Limb (tissue), 2 donors: ENCODE results near the gene ZNF385D.

Experiments
- DNase-seq, 2 donors: peaks; one replicate each; pipeline ENCODE4 v3.0.0-alpha.2; 2016; ENCODE audit errors: extremely low spot score in 2 of 2

The ZNF385D gene

DNA sequence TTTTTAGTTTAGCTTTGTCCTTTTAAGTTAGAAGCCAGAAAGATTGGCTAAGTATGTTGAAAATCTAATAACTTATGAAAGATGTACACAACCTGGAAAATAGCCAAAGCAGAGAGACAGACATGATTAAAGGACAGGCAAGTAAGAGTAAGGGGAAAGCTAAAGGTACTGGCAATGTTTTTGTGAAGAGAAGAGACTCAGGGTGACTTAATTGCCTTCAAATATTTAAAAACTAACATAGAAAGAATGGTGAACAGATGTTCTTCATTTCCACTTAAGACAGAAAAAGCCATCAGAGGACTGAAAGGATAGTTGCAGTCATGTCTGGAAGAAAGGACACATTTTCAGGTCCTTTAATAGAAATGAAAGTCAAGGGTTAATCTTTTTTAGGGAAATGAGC is 68.8 kb downstream of the ZNF385D start:
- no peak for DNase-seq

DNA sequence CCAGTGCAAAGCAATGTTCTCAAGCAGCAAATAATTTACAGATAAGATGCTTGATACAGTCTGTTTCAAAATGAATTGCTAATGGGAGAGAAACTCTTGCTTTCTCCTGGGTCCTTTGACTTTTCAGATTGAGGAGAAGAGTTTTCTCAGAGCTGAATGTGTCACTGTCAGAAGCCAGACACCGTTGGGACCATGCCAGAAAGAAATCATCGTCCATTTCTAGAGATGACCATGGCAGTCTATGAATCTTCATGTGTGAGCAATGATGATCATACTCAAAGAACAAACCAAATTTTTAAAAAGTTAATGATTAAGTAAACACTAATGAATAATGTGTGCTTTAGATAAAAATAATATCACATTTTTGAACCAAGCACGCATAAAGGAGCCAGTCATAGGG is 77.6 kb downstream of the ZNF385D start:
- no peak for DNase-seq

DNA sequence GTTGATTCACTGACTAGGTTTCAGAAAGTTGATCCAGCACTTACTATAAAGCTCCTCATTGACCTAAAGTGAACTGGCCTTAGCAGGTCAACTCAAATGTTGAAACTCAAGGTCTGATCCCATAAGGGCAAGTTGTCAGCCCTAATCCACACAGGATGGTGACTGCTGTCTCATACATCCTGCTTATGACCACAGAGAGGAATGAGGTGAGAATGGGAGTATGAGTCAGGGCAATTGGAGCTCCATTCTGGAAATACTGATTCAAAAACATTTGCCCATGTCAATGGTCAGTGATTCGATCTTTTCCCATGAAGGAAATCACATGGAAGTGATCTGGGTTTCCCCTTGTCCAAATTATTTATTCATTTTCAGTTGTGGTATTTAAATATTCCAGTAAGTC is 78.7 kb downstream of the ZNF385D start:
- DNase-seq: no peak

DNA sequence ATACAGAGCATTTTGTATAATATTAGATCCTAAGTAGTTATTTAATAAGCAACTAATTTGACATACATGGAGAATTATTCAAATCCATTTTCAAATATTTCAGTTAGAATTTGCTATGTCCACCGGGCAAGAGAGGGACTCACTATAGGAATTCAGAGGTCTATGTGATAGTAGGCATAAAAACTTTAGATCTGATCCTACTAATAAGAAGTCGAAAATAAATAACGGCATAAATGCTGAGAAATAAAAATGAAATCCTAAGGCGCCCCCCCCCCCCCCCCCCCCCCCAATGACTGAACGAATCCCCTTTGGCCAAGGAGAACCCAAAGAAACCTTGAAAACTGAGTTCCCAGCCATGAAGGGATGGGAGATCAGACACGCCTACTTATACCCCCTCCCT is 80.6 kb downstream of the ZNF385D start:
- DNase-seq: no peak

- DNase-seq: no peak
Measured at GRCh38 chr3:21668012-21668411, 83.0 kb downstream of the ZNF385D start.

DNA sequence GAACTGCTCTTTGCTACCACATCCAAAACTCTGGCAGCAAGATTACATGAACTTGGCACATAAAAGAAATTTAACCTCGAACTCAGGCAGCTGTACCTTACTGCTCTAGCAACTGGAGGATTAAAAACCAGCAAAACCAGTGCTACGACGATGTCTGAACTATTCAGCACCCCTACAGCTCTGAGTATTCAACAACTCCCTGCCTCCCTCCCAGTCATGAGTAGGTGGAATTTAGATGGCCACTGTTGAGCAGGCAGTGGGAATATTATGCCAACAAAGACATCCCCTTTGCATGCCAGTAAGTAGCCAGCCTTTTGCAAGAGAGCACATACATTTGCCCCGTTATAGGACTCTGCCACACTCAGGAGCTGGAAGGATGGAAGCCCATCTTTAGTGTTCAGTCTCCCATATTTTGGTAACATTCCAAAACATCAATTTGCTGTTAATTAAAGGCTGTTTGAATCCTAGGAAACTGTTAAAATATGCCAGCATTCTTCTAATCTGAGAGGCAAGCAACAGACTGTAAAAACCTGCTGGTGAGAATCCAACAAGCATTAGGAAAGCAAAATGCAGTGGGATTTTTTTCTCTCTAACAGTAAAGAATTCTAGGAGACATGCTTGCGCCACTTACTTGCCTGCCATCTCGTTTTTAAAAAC is 85.4 kb downstream of the ZNF385D start:
- no peak for DNase-seq

- DNase-seq: no peak
Measured at GRCh38 chr3:21664996-21665395, 86.0 kb downstream of the ZNF385D start.

DNA sequence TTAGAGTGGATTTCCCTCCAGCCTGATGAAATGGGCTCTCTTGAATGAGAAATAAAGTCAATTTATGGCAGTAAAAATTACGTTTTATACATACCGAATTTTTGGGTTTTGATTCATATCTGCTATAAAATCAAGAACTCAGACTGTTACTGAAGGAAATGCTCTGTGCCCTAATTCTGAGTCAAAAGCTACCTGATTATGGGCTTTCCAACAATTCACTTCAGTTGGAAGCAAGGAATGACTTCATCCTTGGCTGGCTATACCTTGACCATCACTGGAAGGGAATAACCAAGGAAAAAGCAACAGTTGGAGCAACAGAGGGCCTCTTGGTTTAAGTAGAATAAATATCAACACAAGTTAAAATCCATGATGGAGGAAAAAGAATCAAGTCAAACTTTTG is 88.6 kb downstream of the ZNF385D start:
- no peak for DNase-seq

DNA sequence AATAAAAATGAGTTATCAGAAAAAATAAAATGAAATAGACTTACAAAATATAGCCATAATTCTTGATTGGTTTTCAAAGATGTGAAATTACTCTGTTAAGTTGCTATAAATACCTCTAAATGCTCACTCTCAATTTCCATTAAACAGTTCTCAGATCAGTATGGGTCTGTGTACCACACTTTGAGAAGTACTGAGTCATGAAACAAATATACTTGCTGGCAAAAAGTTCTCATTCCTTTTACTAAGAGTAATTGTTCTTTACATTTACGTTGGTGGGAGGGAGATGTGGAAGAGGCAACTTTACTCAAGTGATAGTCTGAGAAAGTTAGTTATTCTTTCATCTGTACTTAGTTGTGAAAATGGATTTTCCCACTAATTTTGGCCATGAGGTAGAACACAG is 96.3 kb downstream of the ZNF385D start:
- no peak for DNase-seq

GRCh38 chr3:21654241-21654640 is 96.8 kb downstream of the ZNF385D start:
- no peak for DNase-seq

GRCh38 chr3:21649519-21649918 is 101.5 kb downstream of the ZNF385D start:
- DNase-seq: no peak

- no peak for DNase-seq
Measured at GRCh38 chr3:21647961-21648360, 103.0 kb downstream of the ZNF385D start.

DNA sequence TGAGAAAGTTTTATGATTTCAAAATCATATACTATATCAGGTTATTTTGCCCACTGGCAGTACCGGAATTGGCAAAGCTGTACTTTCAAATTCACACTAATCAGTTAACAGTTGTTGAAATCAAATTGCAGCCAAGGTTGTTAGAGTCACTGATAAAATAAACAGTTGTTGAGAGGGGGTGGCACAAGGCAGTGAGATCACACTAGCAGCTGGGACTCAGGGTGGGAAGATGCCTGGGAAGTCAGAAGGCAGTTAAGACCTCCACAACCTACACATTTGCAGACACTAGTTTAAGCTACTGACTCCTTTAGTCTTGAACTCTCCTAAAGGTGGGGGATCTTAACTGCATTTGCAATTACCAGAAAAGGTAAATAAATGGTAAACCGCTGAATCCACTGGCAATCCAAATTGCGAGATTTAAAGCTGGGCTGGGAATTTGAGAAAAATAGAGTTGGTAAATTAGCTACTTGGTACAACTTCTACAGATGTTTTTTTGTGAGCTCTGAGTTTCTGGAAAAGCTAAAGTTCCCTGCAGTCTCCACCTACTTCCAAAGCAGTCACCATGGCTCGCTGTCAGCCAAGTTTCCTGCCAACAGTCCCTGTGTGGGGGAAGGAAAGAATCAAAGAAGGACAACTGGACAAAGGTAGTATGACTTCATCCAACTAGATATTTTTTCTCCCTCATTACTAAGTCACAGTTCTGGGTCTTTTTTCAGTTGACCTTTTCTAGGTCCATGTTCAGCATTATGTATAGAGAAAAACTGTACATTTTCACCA is 105.7 kb downstream of the ZNF385D start:
- peak in 1 of 2 donors; percentile 40 for DNase-seq

GRCh38 chr3:21644268-21644667 is 106.7 kb downstream of the ZNF385D start:
- no peak for DNase-seq

DNA sequence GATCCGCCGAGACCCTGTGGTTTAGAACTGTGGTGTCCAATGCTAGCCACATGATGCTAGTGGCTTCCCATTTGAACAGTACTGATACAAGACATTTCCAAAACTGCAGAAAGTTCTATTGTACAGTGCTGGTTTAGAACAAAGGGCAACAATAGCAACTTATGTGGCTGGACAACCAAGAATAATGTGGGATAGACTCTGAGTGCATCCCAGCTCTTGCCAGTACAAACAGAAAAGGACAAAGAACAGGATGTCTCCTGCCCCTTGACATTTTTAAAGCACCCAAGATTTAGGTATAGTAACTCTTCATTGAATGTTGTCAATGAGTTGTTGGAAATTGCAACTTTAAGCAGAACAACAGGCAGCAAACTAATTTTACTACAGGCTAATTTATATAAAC is 107.3 kb downstream of the ZNF385D start:
- DNase-seq: no peak

GRCh38 chr3:21642433-21642832 is 108.6 kb downstream of the ZNF385D start:
- no peak for DNase-seq

- DNase-seq: no peak
Measured at GRCh38 chr3:21641959-21642358, 109.1 kb downstream of the ZNF385D start.

GRCh38 chr3:21638488-21638887 is 112.5 kb downstream of the ZNF385D start:
- DNase-seq: no peak

- DNase-seq: no peak
Measured at GRCh38 chr3:21634112-21634511, 116.9 kb downstream of the ZNF385D start.

GRCh38 chr3:21624524-21624923 is 126.5 kb downstream of the ZNF385D start:
- no peak for DNase-seq

DNA sequence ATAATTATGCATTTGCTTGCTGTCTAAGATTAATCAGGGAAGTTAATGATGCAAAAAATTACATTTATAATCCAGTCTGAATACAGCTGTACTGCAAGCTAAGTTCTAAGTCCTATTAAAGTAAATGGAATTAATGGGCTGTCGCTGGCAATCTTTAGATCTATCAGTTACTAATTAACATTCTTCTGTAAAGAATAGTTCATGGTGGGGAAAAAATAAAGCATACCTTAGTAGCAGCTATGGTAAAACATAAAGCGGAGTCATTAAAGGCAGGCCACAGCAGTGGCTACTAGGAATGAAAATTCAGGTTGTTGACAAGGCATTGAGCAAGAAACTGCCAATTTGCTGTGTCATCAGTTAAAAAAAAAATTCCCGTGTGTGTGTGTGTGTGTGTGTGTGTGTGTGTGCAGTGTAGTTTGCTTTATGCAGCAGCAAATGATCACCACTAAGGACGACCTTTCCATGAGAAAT is 129.8 kb downstream of the ZNF385D start:
- no peak for DNase-seq

DNA sequence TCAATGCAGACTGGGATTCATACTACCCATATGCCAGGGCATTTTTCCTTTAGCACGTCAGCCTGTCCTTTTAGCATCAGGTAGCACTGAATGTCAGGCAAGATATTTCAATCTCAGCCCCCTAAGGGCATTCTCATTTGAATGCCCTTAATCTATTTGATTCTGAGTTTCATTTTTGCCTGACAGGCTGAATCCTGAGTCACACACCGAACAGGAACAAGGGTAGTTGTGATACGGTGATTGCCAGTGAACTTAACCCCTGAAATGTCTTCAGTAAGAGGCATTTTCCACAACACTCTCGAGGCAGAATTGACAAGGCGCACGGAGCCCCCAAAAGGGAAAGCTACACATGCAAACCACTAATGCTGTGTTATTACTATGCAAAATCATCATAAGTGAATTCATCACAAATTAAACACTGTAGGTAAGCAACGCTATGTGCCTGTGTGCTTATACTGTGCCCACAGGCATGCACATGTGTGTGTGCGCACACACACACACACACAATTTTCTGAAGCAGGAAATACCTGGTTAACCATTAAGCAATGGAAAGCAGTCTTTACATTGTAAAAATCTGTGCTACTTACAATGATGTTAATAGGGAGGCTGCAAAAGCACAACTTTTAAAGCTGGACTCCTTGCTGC is 130.4 kb downstream of the ZNF385D start:
- DNase-seq: no peak

- DNase-seq: no peak
Measured at GRCh38 chr3:21618695-21619094, 132.3 kb downstream of the ZNF385D start.
